Astrocyte (in vitro differentiated cells and primary cell): Measurements from ENCODE around the gene DSP. TPM values are rescaled to one million over a fixed set of nuclear protein-coding genes. Genes with fewer than 3 reads are reported as not detected.

Experiments
- DNase-seq: peaks from one replicate; pipeline ENCODE4 v3.0.0-alpha.2; 2010; ENCODE audit warnings: low read depth
- FAIRE-seq: peaks from 2 replicates; lab custom pipeline; 2011; peaks lifted over from hg19 to GRCh38; lab: Jason Lieb, UNC
- H2AFZ ChIP-seq: 2 replicates; pipeline ENCODE4 v1.6.0; 2012; ENCODE audit warnings: low read depth, low read length, inconsistent platforms
- H3K27ac ChIP-seq: 2 replicates; pipeline ENCODE4 v1.5.1; 2011; ENCODE audit warnings: low read depth, low read length, inconsistent platforms
- H3K27me3 ChIP-seq: 2 replicates; pipeline ENCODE4 v1.6.0; 2011; ENCODE audit warnings: low read length, inconsistent platforms; ENCODE audit not compliant: insufficient read depth
- H3K36me3 ChIP-seq: 2 replicates; pipeline ENCODE4 v1.5.1; 2011; ENCODE audit warnings: low read length, inconsistent platforms; ENCODE audit not compliant: insufficient read depth
- H3K4me1 ChIP-seq: 2 replicates; pipeline ENCODE4 v1.5.1; 2011; ENCODE audit warnings: low read length, inconsistent platforms; ENCODE audit not compliant: insufficient read depth
- H3K4me2 ChIP-seq: 2 replicates; pipeline ENCODE4 v1.6.0; 2012; ENCODE audit warnings: low read length, inconsistent platforms
- H3K4me3 ChIP-seq: 2 replicates; pipeline ENCODE4 v1.5.1; 2011; ENCODE audit warnings: low read depth, mild to moderate bottlenecking, low read length, inconsistent platforms; ENCODE audit not compliant: insufficient read depth
- H3K79me2 ChIP-seq: 2 replicates; pipeline ENCODE4 v1.6.0; 2012; ENCODE audit warnings: mild to moderate bottlenecking, low read length, inconsistent platforms; ENCODE audit not compliant: insufficient read depth
- H3K9ac ChIP-seq: 2 replicates; pipeline ENCODE4 v1.6.0; 2012; ENCODE audit warnings: mild to moderate bottlenecking, low read length, inconsistent platforms
- H3K9me3 ChIP-seq: 2 replicates; pipeline ENCODE4 v1.5.1; 2012; ENCODE audit warnings: low read depth, mild to moderate bottlenecking, low read length, inconsistent platforms; ENCODE audit not compliant: insufficient read depth
- H4K20me1 ChIP-seq: 2 replicates; pipeline ENCODE4 v1.6.0; 2012; ENCODE audit warnings: low read length, inconsistent platforms; ENCODE audit not compliant: insufficient read depth
- H3K27ac Mint-ChIP-seq: one replicate; pipeline ENCODE4 v1.8.0; 2021; ENCODE audit warnings: mild to moderate bottlenecking, mixed read lengths; ENCODE audit not compliant: unreplicated experiment
- H3K27me3 Mint-ChIP-seq: one replicate; pipeline ENCODE4 v1.8.0; 2021; ENCODE audit warnings: low read depth, mixed read lengths; ENCODE audit not compliant: unreplicated experiment
- H3K36me3 Mint-ChIP-seq: one replicate; pipeline ENCODE4 v1.8.0; 2021; ENCODE audit warnings: low read depth, mixed read lengths; ENCODE audit not compliant: unreplicated experiment
- H3K4me1 Mint-ChIP-seq: one replicate; pipeline ENCODE4 v1.8.0; 2021; ENCODE audit warnings: low read depth, mixed read lengths; ENCODE audit not compliant: unreplicated experiment
- H3K4me3 Mint-ChIP-seq: one replicate; pipeline ENCODE4 v1.8.0; 2021; ENCODE audit warnings: mild to moderate bottlenecking, moderate library complexity, mixed read lengths; ENCODE audit not compliant: unreplicated experiment
- H3K9me3 Mint-ChIP-seq: one replicate; pipeline ENCODE4 v1.8.0; 2021; ENCODE audit warnings: mild to moderate bottlenecking, mixed read lengths; ENCODE audit not compliant: unreplicated experiment
- EZH2 ChIP-seq: IDR thresholded peaks from 2 replicates; pipeline ENCODE4 v1.6.1; 2012; ENCODE audit warnings: mild to moderate bottlenecking, low read length, inconsistent platforms; ENCODE audit not compliant: insufficient read depth
- total RNA-seq: library from RNA; stranded (reverse); gene quantifications from 2 replicates; pipeline ENCODE4 v1.2.1, GENCODE V29; 2021
- TF ChIP-seq, protein P1 (sequence below): IDR thresholded peaks from 2 replicates; pipeline ENCODE4 v1.5.1; 2011; ENCODE audit warnings: low read depth, mild to moderate bottlenecking, inconsistent platforms, low read length, moderate library complexity; ENCODE audit not compliant: insufficient read depth

Gene DSP
- total RNA-seq, 1 donor from 2014 or later, result 468 TPM

DNA sequence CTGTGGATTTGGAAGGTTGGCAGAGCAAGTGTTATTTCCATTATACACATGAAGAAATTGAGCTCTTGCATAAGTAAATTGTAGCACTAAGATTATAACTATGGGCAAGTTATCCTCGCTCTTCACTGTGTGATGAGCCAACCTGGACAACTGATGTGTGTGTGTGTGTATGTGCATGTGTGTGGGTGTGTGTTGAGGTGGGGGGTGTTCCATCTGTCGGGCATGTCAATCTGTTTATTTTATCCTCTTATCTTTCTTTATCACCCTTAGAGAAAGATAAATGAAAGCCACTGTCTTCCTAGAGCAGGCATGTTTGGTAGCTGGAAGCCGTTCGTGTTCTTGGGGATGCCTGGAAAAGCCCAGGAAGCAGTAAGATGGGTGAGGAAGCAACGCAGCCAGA is 3.0 kb upstream of the DSP start:
- H3K36me3 Mint-ChIP-seq, result peaks cover 6% of the 10 kb centered on the region
- Histone ChIP-seq H3K9ac (no peak overlapping the region), H3K27ac (no peak overlapping the region), H3K27me3 (no peaks in the 10 kb centered on the region), H3K79me2 (peaks cover 30% of the 10 kb centered on the region), H3K4me3 (no peak overlapping the region), H3K36me3 (no peaks in the 10 kb centered on the region), H3K4me1 (peaks cover 10% of the 10 kb centered on the region), H2AFZ (no peak overlapping the region), H4K20me1 (no peaks in the 10 kb centered on the region), H3K4me2 (no peak overlapping the region), H3K9me3 (no peaks in the 10 kb centered on the region)
- no peak for DNase-seq
- H3K27me3 Mint-ChIP-seq, result no peaks in the 10 kb centered on the region
- H3K4me3 Mint-ChIP-seq, result peak overlapping the region; percentile 17
- H3K27ac Mint-ChIP-seq, result peak overlapping the region; percentile 3
- no peak for FAIRE-seq
- H3K4me1 Mint-ChIP-seq, result peaks cover 35% of the 10 kb centered on the region
- TF ChIP-seq, protein P1, sequence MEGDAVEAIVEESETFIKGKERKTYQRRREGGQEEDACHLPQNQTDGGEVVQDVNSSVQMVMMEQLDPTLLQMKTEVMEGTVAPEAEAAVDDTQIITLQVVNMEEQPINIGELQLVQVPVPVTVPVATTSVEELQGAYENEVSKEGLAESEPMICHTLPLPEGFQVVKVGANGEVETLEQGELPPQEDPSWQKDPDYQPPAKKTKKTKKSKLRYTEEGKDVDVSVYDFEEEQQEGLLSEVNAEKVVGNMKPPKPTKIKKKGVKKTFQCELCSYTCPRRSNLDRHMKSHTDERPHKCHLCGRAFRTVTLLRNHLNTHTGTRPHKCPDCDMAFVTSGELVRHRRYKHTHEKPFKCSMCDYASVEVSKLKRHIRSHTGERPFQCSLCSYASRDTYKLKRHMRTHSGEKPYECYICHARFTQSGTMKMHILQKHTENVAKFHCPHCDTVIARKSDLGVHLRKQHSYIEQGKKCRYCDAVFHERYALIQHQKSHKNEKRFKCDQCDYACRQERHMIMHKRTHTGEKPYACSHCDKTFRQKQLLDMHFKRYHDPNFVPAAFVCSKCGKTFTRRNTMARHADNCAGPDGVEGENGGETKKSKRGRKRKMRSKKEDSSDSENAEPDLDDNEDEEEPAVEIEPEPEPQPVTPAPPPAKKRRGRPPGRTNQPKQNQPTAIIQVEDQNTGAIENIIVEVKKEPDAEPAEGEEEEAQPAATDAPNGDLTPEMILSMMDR, result no peak
- no peak for TF ChIP-seq EZH2
- no peaks in the 10 kb centered on the region for H3K9me3 Mint-ChIP-seq

DNA sequence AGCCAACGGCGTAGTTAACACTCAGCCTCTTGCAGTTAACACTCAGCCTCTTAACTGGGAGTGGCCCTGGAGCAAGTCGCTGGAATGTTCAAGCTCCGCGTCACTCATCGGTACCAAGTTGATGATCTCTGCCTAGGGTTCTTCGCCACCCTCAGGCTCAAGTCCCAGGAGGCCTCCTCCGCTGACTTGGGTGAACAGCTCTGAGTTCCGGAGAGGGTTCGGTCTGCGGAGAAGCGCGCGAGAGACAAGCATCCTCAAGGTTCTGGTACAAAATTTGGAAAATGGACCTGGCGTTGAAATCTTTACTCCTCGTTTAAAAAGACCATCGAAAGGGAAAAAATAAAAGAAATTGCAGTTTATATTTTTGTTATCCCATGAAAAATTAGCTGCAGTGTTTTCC is 876 bp upstream of the DSP start:
- DNase-seq (no peak), FAIRE-seq (no peak)
- Histone ChIP-seq H3K4me2 (peak overlapping the region; percentile 91), H2AFZ (peak overlapping the region; percentile 70), H3K36me3 (no peaks in the 10 kb centered on the region), H3K4me1 (peaks cover 11% of the 10 kb centered on the region), H4K20me1 (peaks cover 4% of the 10 kb centered on the region), H3K9me3 (no peaks in the 10 kb centered on the region), H3K27me3 (peaks cover 2% of the 10 kb centered on the region), H3K4me3 (peak overlapping the region; percentile 72), H3K9ac (peak overlapping the region; percentile 93), H3K27ac (peak overlapping the region; percentile 90), H3K79me2 (peaks cover 51% of the 10 kb centered on the region)
- peaks cover 33% of the 10 kb centered on the region for H3K4me1 Mint-ChIP-seq
- H3K9me3 Mint-ChIP-seq, result no peaks in the 10 kb centered on the region
- no peaks in the 10 kb centered on the region for H3K27me3 Mint-ChIP-seq
- TF ChIP-seq EZH2, result no peak
- TF ChIP-seq, protein P1, result no peak
- peak overlapping the region; percentile 85 for H3K4me3 Mint-ChIP-seq
- peaks cover 10% of the 10 kb centered on the region for H3K36me3 Mint-ChIP-seq
- H3K27ac Mint-ChIP-seq, result peak overlapping the region; percentile 98

DNA sequence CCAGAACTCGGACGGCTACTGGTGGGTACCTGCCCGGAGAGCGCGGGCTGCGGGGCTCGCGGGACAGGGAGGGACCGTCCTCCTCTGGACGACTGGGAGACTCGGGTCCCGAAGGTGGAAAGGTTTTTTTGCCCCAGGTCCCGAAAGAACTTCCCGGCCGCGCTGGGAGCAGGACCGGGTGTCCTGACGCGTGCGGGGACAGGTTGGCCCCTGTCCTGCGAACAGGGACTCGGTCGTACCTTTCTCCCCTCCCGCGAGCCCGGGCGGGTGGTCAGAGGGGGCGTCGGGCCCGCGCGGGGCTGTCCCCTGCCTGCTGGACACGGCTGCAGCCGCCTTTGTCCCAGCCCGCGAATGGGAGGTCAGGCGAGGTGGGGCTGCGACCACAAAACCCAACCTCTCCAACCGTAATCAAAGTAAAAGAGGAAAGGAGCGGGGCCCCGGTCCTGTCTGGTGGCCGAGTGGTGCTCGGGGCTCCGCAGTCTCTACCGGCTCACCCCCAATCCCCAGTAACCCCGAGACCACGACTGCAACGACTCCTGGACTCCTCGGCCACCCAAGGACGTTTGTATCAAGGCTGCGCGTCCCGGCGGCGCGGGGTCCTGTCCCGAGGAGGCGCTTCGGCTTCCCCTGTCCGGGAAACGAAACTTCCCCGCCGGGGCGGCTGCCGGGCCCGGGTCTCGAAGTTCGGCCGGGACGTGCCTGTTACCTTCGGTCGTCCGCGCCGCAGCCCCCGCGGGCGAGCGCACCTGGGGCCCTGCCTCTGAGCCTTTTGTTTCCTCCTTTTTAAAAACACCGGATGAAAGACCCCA is 798 bp downstream of the DSP start:
- Mint-ChIP-seq H3K4me3 (peak overlapping the region; percentile 96), H3K4me1 (peaks cover 37% of the 10 kb centered on the region), H3K27me3 (no peaks in the 10 kb centered on the region), H3K27ac (peak overlapping the region; percentile 95), H3K36me3 (peaks cover 18% of the 10 kb centered on the region), H3K9me3 (no peaks in the 10 kb centered on the region)
- TF ChIP-seq, protein P1, result no peak
- peak; percentile 76 for TF ChIP-seq EZH2
- Histone ChIP-seq H3K27me3 (peaks cover 2% of the 10 kb centered on the region), H3K4me2 (peak overlapping the region; percentile 91), H2AFZ (peak overlapping the region; percentile 79), H3K9me3 (no peaks in the 10 kb centered on the region), H3K9ac (peak overlapping the region; percentile 93), H3K79me2 (peaks cover 68% of the 10 kb centered on the region), H3K4me3 (peak overlapping the region; percentile 72), H3K4me1 (peaks cover 13% of the 10 kb centered on the region), H3K36me3 (no peaks in the 10 kb centered on the region), H3K27ac (peak overlapping the region; percentile 90), H4K20me1 (peaks cover 15% of the 10 kb centered on the region)
- no peak for FAIRE-seq
- DNase-seq, result no peak
